HG03558 (cell line): Measurements from ENCODE around the gene PDCD1.
"Not testable (repeated sequence)": the region's sequence is repeated elsewhere in the genome, so short reads cannot be mapped to it uniquely, and the experiment has no call there.

ENCODE experiments used
- ATAC-seq: cut with Tn5 transposase; IDR thresholded peaks from one replicate; pipeline ENCODE4 v1.9.1; 2021; ENCODE audit warnings: moderate number of reproducible peaks; ENCODE audit not compliant: unreplicated experiment; ENCODE audit errors: extremely low read depth

The PDCD1 gene

GRCh38 chr2:241817126-241817820, 41.4 kb downstream of the PDCD1 start:
- no peak for ATAC-seq

GRCh38 chr2:241816431-241817121, 42.1 kb downstream of the PDCD1 start:
- ATAC-seq: no peak

GRCh38 chr2:241815477-241816430, 42.9 kb downstream of the PDCD1 start:
- ATAC-seq: no peak

- no peak for ATAC-seq
Observed at GRCh38 chr2:241814643-241815476, 43.8 kb downstream of the PDCD1 start.

- no peak for ATAC-seq
Observed at GRCh38 chr2:241814393-241814642, 44.4 kb downstream of the PDCD1 start.

- no peak for ATAC-seq
Observed at GRCh38 chr2:241813644-241814392, 44.9 kb downstream of the PDCD1 start.

GRCh38 chr2:241812730-241813643, 45.7 kb downstream of the PDCD1 start:
- no peak for ATAC-seq

- no peak for ATAC-seq
Observed at GRCh38 chr2:241811952-241812729, 46.6 kb downstream of the PDCD1 start.

GRCh38 chr2:241811201-241811951, 47.3 kb downstream of the PDCD1 start:
- ATAC-seq: no peak

- ATAC-seq: no peak
Observed at GRCh38 chr2:241810307-241811200, 48.1 kb downstream of the PDCD1 start.

- ATAC-seq: no peak
Observed at GRCh38 chr2:241809383-241810306, 49.0 kb downstream of the PDCD1 start.

- no peak for ATAC-seq
Observed at GRCh38 chr2:241808721-241809382, 49.8 kb downstream of the PDCD1 start, which contains the start of gene NEU4. NEU4 (plus strand) TSS chr2:241809193; CDS start chr2:241814485, 5,292 bp downstream.

- no peak for ATAC-seq
Observed at GRCh38 chr2:241808051-241808720, 50.5 kb downstream of the PDCD1 start.

- not testable (repeated sequence) for ATAC-seq
Observed at GRCh38 chr2:241806217-241806616, 52.5 kb downstream of the PDCD1 start.
